SK-N-DZ (cell line): Measurements from ENCODE around the gene SOWAHD.

Source experiments
- small RNA-seq, 2 experiments: library from RNA; depleted of rRNA; stranded (forward); fragments of <200 nt; gene quantifications; one replicate each; pipeline ENCODE3, GENCODE V24; 2014

Gene SOWAHD

Small RNA genes lying within 50 kb of the gene (small RNA-seq; reads per million reads assigned to genes)
- gene SNORA69 = 0 reads per million in 2 experiments
